Measurements from ENCODE around the gene PSMB5. TPM values are rescaled to one million over a fixed set of nuclear protein-coding genes. Genes with fewer than 3 reads are reported as not detected.

PSMB5 gene
- total RNA-seq, 1 experiment from 2014 or later = 224 TPM

GRCh38 chr14:23008831-23009230 is 25.9 kb downstream of the PSMB5 start (continued):
- TF ChIP-seq CTCF (IDR thresholded peaks at IDR 0.05) = no peak
- no peak for TF ChIP-seq RELA (CRISPR knock-in tag; IDR thresholded peaks at IDR 0.05; ENCODE audit: borderline replicate concordance)
- no peak for TF ChIP-seq FOXJ3 (CRISPR knock-in tag; IDR thresholded peaks at IDR 0.05; ENCODE audit: borderline replicate concordance)
- TF ChIP-seq JAZF1 (CRISPR knock-in tag; IDR thresholded peaks at IDR 0.05) = no peak
- TF ChIP-seq ZNF281 (CRISPR knock-in tag; IDR thresholded peaks at IDR 0.05) = no peak
- no peak for TF ChIP-seq SMAD4 (CRISPR knock-in tag; IDR thresholded peaks at IDR 0.05)
- no peak for TF ChIP-seq MAX (CRISPR knock-in tag; IDR thresholded peaks at IDR 0.05)
- TF ChIP-seq E2F1 (CRISPR knock-in tag; IDR thresholded peaks at IDR 0.05) = no peak
- no peak for TF ChIP-seq TEAD4 (CRISPR knock-in tag; IDR thresholded peaks at IDR 0.05)
- no peak for TF ChIP-seq ZNF512 (CRISPR knock-in tag; IDR thresholded peaks at IDR 0.05; ENCODE audit: borderline replicate concordance)
- TF ChIP-seq ZNF317 (CRISPR knock-in tag; IDR thresholded peaks at IDR 0.05; ENCODE audit: borderline replicate concordance, low read depth) = no peak
- no peak for TF ChIP-seq ZSCAN18 (CRISPR knock-in tag; IDR thresholded peaks at IDR 0.05)

- peaks cover 31% of the 10 kb centered on the region for H3K4me1 Mint-ChIP-seq
- CTCF ChIA-PET = interaction anchor here (0.9 to 3.9 kb wide), 20 partner anchors 10 to 532 kb away, joined by 3 to 75 read pairs (median 6); partner anchors contain the start of genes ACIN1, AJUBA, C14orf119 and CDH24
- no peaks in the 10 kb centered on the region; the same call in 1 of the 2 replicates for H3K36me3 Mint-ChIP-seq
- POLR2A ChIA-PET = interaction anchor here (0.7 to 2.5 kb wide), 15 partner anchors 8 to 314 kb away, joined by 3 to 23 read pairs (median 8); partner anchors contain the start of genes ACIN1, AJUBA, C14orf119 and HAUS4
- H3K4me3 Mint-ChIP-seq = peak overlapping the region; percentile 91
- ATAC-seq (peak; percentile 97), DNase-seq (ENCODE audit: low spot score) (peak; percentile 96)
- H3K27me3 Mint-ChIP-seq (ENCODE audit: low read depth) = no peaks in the 10 kb centered on the region
- peak overlapping the region; percentile 100 for H3K27ac Mint-ChIP-seq
- H3K9me3 Mint-ChIP-seq = peaks cover 9% of the 10 kb centered on the region
- TF ChIP-seq ZNF512 (CRISPR knock-in tag; IDR thresholded peaks at IDR 0.05; ENCODE audit: borderline replicate concordance) (no peak), ARID4B (CRISPR knock-in tag; IDR thresholded peaks at IDR 0.05; ENCODE audit: borderline replicate concordance) (peak; percentile 93), SOX15 (CRISPR knock-in tag; IDR thresholded peaks at IDR 0.05) (no peak), SP1 (CRISPR knock-in tag; conservative IDR thresholded peaks at IDR 0.05) (peak; percentile 91), ATF3 (CRISPR knock-in tag; conservative IDR thresholded peaks at IDR 0.05) (no peak)
These were observed 27.9 kb downstream of the PSMB5 start for GRCh38 chr14:23006544-23007419.
